ENCODE measurements around the gene SPATA13. TPM values are rescaled to one million over a fixed set of nuclear protein-coding genes. Genes with fewer than 3 reads are reported as not detected.

SPATA13 gene
- total RNA-seq, 2 donors from 2014 or later = 101 to 112 TPM

Other genes with a start within 250 kb of the SPATA13 start
- gene C1QTNF9, start 148.9 kb downstream of the SPATA13 start, total RNA-seq = not detected